Lower leg skin (tissue), 3 donors: ENCODE data around the gene ZNF462.

ENCODE experiments used
- CTCF ChIP-seq, 3 donors: fragments of 450-650 bp; IDR thresholded peaks; one replicate each; pipeline ENCODE4 v1.5.1; 2016; ENCODE audit warnings: antibody characterized with exemption in 3 of 3, mild to moderate bottlenecking in 3 of 3, moderate library complexity in 2 of 3
- POLR2A ChIP-seq, 2 donors: fragments of 450-650 bp; IDR thresholded peaks; one replicate each; pipeline ENCODE4 v1.6.1; 2016 to 2017; ENCODE audit warnings: antibody characterized with exemption in 2 of 2, mild to moderate bottlenecking in 1 of 2, moderate library complexity in 1 of 2

DNA sequence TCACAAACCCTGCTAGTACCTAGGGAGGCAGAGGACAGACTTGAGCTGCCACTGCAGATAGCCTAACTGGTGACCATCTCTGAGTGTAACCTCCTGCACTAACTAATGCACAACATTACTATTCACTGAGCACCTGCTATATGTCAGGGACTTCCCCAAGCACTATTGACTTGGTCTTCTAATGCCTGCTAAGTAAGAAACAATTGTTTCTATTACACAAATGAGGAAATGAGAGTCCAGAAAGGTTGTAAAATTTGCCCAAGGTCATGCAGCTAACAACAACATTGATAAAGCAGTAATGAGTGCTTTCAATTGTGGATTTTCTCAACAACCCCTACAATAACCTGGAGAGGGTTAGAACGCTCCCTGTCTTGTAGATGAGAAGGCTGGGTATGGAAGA is 183.7 kb downstream of the ZNF462 start:
- TF ChIP-seq CTCF (IDR thresholded peaks at IDR 0.05) (no peak), POLR2A (IDR thresholded peaks at IDR 0.05) (no peak)
